ENCODE results near the gene ZNF77.
"Not testable (repeated sequence)": the region's sequence is repeated elsewhere in the genome, so short reads cannot be mapped to it uniquely, and the experiment has no call there.

The ZNF77 gene

DNA sequence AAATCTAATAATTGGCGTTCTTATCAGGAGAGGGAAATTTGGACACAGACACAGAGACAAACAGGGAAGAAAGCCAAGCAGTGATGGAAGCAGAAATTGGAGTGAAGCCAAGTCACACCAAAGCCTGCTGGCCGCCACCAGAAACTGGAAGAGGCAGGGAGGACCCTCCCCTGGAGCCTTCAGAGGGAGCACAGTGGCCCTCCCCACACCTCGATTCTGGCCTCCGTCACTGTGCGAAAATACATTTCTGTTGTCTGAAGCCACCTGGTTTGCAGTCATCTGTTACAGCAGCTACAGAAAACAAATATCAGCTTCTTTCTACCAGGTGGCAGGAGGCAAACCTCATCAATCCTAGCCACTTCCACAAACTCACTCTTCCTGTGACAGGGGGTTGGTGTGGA, 24.3 kb upstream of the ZNF77 start:
- DNase-seq: no peak

GRCh38 chr19:2967972-2968371, 23.2 kb upstream of the ZNF77 start:
- no peak for DNase-seq

GRCh38 chr19:2964874-2965273, 20.1 kb upstream of the ZNF77 start:
- no peak for DNase-seq

DNA sequence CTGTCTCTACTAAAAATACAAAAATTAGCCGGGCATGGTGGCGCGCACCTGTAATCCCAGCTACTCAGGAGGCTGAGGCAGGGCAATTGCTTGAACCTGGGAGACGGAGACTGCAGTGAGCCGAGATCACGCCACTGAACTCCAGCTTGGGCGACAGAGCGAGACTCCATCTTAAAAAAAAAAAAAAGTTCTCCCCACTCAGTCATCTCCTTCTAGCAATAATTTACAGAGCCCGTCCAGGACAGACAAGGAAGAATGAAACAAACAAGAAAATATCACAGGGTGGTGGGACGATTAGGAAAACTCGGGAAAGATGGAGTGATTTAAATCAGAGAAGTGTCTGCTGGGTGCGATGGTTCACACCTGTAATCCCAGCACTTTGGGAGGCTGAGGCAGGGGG, 18.9 kb upstream of the ZNF77 start:
- not testable (repeated sequence) for DNase-seq

DNA sequence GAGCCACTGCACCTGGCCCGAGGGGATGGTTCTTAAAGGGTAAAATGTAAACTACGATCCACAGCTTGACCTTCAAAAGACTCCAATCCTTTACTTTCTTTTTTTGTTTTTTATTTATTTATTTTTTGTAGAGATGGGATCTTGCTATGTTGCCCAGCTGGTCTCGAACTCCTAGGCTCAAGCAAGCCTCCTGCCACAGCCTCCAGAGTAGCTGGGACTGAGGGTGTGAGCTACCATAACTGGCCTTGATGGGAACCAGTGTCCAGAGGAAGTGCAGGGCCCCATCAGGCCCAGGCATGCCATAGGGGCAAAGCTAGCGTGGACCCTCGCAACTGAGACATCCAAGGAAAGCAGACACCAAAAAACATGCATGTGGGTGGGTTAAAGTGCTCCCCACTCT, 18.4 kb upstream of the ZNF77 start:
- no peak for DNase-seq

DNA sequence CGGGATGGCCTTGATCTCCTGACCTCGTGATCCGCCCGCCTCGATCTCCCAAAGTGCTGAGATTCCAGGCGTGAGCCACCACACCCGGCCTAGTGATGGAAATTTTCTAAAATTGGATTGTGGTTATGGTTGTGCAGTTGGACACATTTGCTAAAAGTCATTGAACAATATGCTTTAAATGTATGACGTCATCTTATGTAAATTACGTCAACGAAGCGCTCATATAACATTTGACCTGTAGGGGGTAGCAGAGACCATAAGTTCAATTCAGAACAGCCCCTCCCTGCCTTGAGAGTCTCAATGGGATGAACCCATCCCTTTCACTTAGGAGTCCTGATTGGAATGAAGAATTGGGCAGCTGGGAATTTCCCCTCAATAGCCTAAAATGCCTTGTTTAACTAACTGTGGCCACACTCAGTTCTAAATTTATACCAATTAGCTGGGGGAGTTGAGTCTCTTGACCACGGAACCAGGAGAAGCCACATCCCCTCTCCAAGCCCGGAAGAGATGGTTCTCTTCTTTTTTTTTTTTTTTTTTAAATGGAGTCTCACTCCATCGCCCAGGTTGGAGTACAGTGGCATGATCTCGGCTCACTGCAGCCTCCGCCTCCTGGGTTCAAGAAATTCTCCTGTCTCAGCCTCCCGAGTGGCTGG, 17.4 kb upstream of the ZNF77 start:
- peak; percentile 20 for DNase-seq

- DNase-seq: no peak
These were observed 15.3 kb upstream of the ZNF77 start for GRCh38 chr19:2960120-2960519.

GRCh38 chr19:2957160-2957559, 12.4 kb upstream of the ZNF77 start:
- DNase-seq: no peak

- no peak for DNase-seq
These were observed 8.2 kb upstream of the ZNF77 start for GRCh38 chr19:2952953-2953481.

- peak; percentile 100 for DNase-seq
These were observed 5.7 kb upstream of the ZNF77 start for GRCh38 chr19:2950286-2951124.

DNA sequence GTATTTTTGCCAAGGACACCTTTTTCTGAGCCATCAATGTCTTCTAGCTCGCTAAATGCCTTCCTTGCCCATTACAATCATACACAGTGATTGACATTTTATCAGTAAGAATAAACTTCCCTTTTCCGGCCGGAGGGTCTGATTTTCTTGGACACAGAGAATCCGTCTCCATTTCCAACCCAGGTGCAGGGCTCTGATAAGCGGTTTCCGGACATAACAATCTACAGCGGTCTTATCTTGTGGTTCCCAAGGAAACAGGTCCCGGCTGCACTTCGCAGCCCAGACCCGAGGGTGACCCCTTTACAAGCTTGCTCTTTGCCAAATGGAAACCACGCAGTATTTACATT, 5.1 kb upstream of the ZNF77 start:
- no peak for DNase-seq

DNA sequence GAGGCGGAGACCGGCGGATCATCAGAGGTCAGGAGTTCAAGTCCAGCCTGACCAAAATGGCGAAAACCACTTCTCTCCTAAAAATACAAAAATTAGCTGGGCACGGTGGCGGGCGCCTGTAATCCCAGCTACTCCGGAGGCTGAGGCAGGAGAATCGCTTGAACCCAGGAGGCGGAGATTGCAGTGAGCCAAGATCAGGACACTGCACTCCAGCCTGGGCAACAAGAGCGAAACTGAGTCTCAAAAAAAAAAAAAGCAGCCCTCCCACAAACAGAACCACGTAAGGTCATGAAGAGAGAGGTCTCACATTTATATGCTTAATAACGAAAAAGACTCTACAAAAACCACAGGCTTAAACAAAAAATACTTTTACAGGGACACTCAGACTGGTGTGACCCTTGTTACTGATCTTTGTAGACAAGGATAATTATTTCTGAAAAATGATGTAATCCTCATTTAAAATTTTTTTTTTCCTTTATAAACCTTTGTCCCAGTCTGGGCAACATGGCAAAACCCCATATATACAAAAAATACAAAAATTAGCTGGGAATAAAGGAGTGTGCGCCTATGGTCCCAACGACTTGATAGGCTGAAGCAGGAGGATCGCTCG, 909 bp upstream of the ZNF77 start:
- no peak for DNase-seq

GRCh38 chr19:2944403-2944774, 382 bp downstream of the ZNF77 start:
- DNase-seq: peak; percentile 2

DNA sequence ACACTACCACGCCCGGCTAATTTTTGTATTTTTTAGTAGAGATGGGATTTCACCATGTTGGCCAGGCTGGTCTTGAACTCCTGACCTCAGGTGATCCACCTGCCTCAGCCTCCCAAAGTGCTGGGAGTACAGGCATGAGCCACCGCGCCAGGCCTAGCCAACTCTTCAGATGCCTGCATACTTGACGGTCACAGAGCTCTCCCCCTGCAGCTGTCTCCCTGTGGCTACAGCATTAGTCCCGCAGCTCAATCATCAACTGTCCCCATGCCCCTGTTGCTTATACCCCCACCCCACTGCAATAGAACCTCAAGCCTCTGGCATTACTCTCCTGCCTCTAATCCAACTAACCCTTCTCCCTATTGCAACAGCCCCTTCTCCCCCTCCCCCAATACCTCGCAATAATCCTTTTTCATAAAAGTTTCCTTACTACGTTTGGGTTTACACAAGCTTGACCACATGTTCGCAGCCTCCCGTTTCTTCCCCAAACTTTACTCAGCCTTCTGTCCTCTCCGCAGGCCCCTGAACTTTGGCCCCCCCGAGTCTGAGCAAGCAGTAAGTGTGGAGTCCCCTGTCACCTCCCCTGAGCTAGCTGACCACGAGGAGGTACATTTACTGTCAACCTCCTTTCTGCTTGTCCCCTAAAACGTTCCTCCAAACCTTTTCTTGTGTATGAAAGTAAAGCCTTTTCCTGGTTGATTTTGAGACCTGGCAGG, 1.7 kb downstream of the ZNF77 start:
- DNase-seq: no peak

DNA sequence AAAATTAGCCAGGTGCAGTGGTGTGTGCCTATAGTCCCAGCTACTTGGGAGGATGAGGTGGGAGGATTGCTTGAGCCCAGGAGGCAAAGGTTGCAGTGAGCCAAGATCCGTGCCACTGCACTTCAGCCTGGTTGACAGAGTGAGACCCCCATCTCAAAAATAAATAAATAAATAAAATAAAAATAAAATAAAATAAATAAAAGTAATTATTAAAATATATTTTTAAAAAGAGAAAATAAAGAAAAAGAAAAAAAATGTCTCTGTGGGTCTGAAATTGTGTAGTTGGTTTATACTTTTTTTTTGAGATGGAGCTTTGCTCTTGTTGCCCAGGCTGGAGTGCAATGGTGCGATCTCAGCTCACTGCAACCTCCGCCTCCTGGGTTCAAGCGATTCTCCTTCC, 8.9 kb downstream of the ZNF77 start:
- not testable (repeated sequence) for DNase-seq

- no peak for DNase-seq
These were observed 11.3 kb downstream of the ZNF77 start for GRCh38 chr19:2933490-2933910.

GRCh38 chr19:2927032-2927430, 17.7 kb downstream of the ZNF77 start:
- DNase-seq: no peak

DNA sequence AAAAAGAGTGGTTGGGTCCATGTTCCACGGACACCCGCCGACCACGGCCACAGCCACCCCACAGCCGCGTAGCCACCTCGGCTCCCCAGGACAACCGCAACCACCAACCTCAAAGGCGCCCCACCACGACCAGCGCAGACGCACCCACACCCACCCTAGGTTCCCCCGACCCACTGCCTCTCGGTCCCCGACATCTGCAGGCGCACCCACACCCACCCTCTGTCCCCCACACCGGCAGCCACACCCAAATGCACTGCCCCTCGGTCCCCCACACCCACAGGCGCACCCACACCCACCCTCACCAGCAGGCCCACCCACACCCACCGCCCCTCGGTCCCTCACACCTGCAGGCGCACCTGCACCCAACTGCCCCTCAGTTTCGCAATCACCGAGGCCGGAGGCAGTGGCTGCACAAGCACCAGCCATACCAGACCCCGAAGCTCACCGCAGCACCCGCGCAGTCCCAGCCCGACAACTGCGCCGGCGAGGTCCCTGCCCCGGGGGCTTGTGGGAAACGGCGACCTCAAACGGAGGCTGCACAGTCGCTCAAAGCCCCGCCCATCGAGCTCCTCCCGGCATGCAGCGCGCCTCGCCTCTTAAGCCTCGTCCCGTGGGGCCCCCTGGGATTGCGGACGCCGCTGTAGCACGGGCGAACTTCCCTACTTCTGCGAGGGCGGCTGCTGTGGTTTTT, 18.3 kb downstream of the ZNF77 start:
- no peak for DNase-seq

DNA sequence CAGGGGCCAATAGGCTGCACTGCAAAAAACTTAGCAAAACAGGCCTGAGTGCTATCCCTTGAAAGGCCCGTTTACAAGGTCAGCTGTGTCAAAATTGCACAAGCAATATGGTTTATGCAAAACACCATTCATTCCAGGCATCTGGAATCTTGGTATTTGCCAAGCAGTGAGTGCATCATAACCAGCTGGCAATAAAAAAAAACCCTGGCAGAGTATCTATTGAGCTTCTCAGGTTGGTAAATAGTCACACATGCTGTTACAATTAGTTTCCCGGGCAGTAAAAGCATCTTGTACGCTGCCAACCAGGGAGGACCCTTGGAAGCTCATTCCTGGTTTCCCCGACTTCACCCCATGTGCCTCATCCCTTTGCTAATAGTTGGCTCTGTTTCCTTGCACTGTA, 21.3 kb downstream of the ZNF77 start:
- DNase-seq: no peak

DNA sequence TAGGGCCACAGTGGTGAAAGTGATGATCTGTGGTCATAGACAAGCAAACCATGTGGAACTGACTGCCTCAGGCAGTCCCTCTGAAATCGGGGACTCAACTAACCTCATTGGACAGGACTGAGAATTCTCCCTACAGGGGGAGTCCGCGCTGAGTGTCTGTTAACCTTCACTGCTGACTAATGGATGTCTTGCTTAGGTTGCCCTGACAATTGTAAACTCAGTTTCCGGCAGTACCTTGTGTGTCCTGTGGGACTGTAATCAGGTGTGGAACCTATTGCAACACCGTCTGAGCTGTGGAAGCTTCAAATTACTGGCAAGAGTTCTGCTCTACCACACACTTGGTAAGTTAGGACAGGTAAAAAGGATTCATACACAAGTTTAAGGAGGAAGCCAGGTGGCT, 21.8 kb downstream of the ZNF77 start:
- DNase-seq: no peak

- DNase-seq: no peak
These were observed 27.2 kb downstream of the ZNF77 start for GRCh38 chr19:2917275-2918184.

DNA sequence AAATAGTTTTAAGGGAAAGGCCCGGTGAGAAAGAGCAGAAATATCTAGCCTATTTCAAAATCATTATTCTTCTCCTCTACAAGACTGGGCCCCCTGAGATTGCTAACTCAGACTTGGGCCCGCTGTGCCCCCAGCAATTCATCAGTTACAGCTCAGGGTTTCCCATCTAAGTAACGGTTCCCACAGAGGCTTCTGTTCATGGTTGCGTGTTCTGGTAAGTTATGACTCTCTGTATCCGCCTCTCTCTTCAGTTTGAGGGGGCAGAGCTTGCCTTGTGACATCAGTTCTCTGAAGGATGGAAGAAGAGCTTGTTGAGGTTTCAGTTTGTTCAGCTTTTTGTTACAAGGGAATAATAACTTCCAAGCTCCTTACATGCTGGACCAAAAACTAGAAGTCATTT, 32.5 kb downstream of the ZNF77 start:
- DNase-seq: no peak
